HG03432 (cell line): ENCODE results near the gene KRTAP23-1.

Source experiments
- ATAC-seq: cut with Tn5 transposase; IDR thresholded peaks from one replicate; pipeline ENCODE4 v1.9.1; 2021; ENCODE audit warnings: mild to moderate bottlenecking, moderate library complexity; ENCODE audit not compliant: unreplicated experiment

KRTAP23-1 gene

GRCh38 chr21:30315701-30316100, 32.7 kb downstream of the KRTAP23-1 start:
- no peak for ATAC-seq

- no peak for ATAC-seq
These were observed 41.5 kb downstream of the KRTAP23-1 start for GRCh38 chr21:30306884-30307283.

- ATAC-seq = no peak
These were observed 43.3 kb downstream of the KRTAP23-1 start for GRCh38 chr21:30305136-30305535.
